Measurements from ENCODE around the gene PSMD9.
A peak's percentile ranks its signal among the peaks of the same experiment; 100 is the strongest.

PSMD9 gene

DNA sequence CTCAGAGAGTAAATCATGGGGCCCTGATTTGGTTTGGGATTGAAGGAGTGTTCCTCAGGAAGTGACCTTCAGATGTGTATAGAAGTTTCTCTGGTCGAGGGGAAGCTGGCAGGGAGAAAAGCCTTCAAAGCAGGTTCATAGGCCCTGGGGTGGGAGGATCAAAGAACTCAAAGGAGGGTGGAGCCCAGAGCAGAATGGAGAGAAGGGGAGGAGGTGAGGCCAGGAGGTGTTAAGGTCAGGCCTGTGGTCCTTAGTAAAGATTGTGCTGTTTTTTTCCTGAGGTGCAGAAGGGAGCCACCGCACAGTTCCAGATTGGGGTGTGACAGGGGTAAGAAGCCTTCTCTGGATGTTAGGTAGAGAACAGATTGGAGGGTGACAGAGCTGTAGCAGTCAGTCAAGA, 20.1 kb downstream of the PSMD9 start:
- TF ChIP-seq CTCF (IDR thresholded peaks at IDR 0.05) = no peak
- H3K27me3 ChIP-seq = no peaks in the 10 kb centered on the region

GRCh38 chr12:121911824-121912585, 23.4 kb downstream of the PSMD9 start:
- no peak overlapping the region for H3K27ac ChIP-seq
- H3K4me3 ChIP-seq (ENCODE audit: low read depth in 1 of 2, low read length in 1 of 2) = no peak overlapping the region
- no peaks in the 10 kb centered on the region for H3K27me3 ChIP-seq
- H3K9me3 ChIP-seq = no peaks in the 10 kb centered on the region
- TF ChIP-seq CTCF (IDR thresholded peaks at IDR 0.05) = no peak
- no peaks in the 10 kb centered on the region for H3K4me1 ChIP-seq (ENCODE audit: control insufficient read depth in 1 of 2, insufficient read depth in 1 of 2, low read depth in 1 of 2, low read length in 1 of 2)
- peaks cover 88% of the 10 kb centered on the region for H3K36me3 ChIP-seq

More for the DNA sequence above, 20.1 kb downstream of the PSMD9 start:
- Histone ChIP-seq H3K9me3 (no peaks in the 10 kb centered on the region), H3K27ac (no peak overlapping the region), H3K4me3 (ENCODE audit: low read depth in 1 of 2, low read length in 1 of 2) (no peak overlapping the region), H3K4me1 (ENCODE audit: control insufficient read depth in 1 of 2, insufficient read depth in 1 of 2, low read depth in 1 of 2, low read length in 1 of 2) (no peaks in the 10 kb centered on the region), H3K36me3 (peaks cover 83% of the 10 kb centered on the region)

DNA sequence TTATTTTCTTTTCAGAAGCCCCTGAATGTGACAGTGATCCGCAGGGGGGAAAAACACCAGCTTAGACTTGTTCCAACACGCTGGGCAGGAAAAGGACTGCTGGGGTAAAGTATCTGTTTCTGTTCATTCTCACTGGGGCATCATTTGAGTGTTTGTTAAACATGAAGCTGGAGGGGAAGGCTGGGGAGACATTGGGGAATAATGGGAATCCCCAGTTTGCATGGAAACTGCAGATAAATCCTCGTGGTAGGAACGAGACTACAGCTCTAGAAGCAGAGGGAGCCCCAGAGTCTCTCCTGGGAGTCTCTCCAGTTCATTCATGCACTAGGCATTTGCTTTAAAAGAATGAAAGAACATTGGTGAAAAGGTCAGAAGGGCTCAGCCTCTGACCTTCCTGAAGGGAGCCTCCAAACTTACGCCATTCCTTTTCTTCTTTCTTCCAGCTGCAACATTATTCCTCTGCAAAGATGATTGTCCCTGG, 27.3 kb downstream of the PSMD9 start:
- peaks cover 65% of the 10 kb centered on the region for H3K36me3 ChIP-seq
- H3K4me3 ChIP-seq (ENCODE audit: low read depth in 1 of 2, low read length in 1 of 2) = no peak overlapping the region
- H3K9me3 ChIP-seq = no peaks in the 10 kb centered on the region
- no peak for TF ChIP-seq CTCF (IDR thresholded peaks at IDR 0.05)
- H3K27ac ChIP-seq = no peak overlapping the region
- H3K4me1 ChIP-seq (ENCODE audit: control insufficient read depth in 1 of 2, insufficient read depth in 1 of 2, low read depth in 1 of 2, low read length in 1 of 2) = peaks cover 11 to 12% of the 10 kb centered on the region in 2 experiments
- H3K27me3 ChIP-seq = no peaks in the 10 kb centered on the region

GRCh38 chr12:121916719-121917118, 28.1 kb downstream of the PSMD9 start:
- peaks cover 56% of the 10 kb centered on the region for H3K36me3 ChIP-seq
- H3K4me1 ChIP-seq (ENCODE audit: control insufficient read depth in 1 of 2, insufficient read depth in 1 of 2, low read depth in 1 of 2, low read length in 1 of 2) = peaks cover 11 to 12% of the 10 kb centered on the region in 2 experiments
- no peak overlapping the region for H3K4me3 ChIP-seq (ENCODE audit: low read depth in 1 of 2, low read length in 1 of 2)
- no peaks in the 10 kb centered on the region for H3K9me3 ChIP-seq
- no peaks in the 10 kb centered on the region for H3K27me3 ChIP-seq
- TF ChIP-seq CTCF (IDR thresholded peaks at IDR 0.05) = no peak
- H3K27ac ChIP-seq = no peak overlapping the region

- peak; percentile 86 for TF ChIP-seq CTCF (IDR thresholded peaks at IDR 0.05)
- Histone ChIP-seq H3K4me3 (ENCODE audit: low read depth in 1 of 2, low read length in 1 of 2) (peak within 1 kb of the TSS; percentile 51 to 58), H3K36me3 (peaks cover 48% of the 10 kb centered on the region), H3K4me1 (ENCODE audit: control insufficient read depth in 1 of 2, insufficient read depth in 1 of 2, low read depth in 1 of 2, low read length in 1 of 2) (peaks cover 11 to 12% of the 10 kb centered on the region in 2 experiments), H3K27me3 (no peaks in the 10 kb centered on the region), H3K9me3 (no peaks in the 10 kb centered on the region), H3K27ac (peak within 1 kb of the TSS; percentile 62)
Observed at GRCh38 chr12:121917950-121918678, 29.5 kb downstream of the PSMD9 start, which contains the start of gene CFAP251. Gene CFAP251, plus strand, starts transcription at chr12:121918592. Its CDS starts 2,714 bp downstream, at chr12:121921306.

All from neutrophil (primary cell).